Globus pallidus (tissue), 1 donor: ENCODE results near the gene HHAT.

Experiments
- DNase-seq: peaks from one replicate; pipeline ENCODE4 v3.0.0-alpha.2; 2015; ENCODE audit warnings: low spot score

HHAT gene

DNA sequence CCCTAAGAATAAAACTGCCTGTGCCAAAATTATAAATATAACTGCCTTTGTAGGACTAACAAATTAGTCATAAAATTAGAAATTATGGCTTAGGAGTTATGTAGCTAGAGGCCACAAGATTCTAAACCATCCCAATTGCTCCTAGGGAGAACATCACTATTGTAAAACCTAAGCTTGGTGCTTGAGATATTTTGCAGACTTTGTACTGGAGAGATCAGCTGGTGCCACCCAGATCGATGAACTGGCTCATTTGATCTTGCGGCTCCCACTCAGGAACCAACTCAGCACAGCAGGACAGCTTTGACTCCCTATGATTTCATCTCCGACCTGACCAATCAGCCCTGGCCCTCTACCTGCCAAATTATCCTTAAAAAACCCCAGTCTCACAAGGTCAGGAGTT lies 30.6 kb downstream of the HHAT start:
- DNase-seq: no peak

DNA sequence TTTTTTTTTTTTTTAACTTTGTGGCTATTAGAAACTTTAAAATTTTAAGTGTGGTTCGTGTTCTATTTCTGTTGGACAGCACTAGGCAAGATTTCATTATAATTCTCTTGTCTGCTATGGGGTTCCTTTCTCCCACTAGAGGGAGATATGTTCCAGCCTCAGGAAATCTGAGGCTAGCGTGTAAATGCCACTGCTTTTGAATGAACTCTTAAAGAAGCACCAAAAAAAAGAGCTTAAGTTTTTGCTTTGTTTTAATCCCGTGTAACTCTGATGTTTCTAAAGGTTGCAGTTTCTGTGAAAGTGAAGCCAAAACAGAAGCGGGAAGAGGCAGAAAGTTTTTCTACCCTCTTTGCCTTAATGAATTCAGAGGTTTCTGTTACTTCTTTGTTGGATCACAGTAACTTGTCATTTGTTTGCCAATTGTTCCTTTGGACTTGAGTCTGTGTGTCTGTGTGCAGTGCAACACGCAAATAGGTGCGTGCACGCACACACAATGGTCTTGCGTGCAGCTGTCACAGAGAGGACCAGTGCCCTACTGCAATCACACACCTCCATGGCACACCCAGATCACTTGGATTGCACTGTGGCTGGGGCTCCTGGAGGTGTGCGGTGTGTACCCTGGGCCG lies 32.3 kb downstream of the HHAT start:
- DNase-seq: peak; percentile 73

DNA sequence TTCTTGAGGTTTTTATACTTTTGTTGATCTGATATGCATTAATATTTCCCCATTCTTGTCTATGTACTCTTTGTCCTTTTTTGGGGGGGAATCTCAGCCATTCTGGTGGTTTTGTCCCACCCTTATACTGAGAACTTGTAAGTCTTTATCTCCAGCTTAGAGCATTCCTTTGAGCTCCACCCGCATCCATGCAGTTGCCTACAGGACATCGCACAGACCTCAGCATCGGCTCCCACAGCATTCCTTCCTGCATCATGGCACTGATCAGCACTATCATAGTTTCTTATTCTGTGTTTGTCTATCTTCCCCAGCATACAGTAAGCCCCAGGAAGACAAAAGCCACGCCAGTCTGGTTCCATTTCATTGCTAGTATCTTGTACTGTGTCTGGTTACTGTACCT lies 33.0 kb downstream of the HHAT start:
- DNase-seq: no peak

DNA sequence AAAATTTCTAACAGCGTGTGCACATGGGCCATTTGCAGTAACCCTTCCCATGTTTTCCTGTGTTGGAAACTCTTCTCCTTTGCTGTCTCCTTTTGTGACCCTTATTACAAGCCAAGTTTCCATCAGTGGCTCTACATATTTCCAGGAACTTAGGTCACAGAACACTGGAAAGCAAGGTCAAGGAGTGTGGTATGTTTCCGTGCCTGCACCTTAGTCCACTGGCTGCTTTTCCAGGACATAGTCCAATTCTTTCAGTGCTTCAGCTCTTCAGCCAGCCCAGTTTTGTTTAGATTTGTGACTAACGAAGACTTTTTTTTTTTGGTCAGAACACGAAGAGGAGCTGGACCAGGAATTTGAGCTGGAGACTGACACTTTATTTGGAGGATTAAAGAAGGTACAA lies 33.8 kb downstream of the HHAT start:
- DNase-seq: no peak

DNA sequence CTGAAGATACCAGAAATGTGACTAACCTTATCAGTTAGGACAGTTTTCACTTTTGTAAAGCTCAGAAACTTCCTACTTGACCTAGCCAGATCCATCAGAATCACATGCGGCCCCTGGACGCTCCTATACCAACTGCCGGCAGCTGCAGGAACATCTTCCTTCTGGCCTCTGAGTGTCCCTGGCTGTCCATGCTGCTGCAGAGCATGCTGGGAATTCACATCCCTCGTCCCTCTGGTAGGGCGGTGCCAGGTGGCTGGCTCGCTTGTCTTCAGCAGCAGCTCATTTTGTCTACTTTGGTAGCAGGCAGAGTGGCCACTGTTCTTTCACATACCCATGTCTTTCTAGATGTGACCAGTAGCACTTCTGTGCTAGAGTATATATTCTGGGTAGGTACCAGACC lies 34.4 kb downstream of the HHAT start:
- no peak for DNase-seq

DNA sequence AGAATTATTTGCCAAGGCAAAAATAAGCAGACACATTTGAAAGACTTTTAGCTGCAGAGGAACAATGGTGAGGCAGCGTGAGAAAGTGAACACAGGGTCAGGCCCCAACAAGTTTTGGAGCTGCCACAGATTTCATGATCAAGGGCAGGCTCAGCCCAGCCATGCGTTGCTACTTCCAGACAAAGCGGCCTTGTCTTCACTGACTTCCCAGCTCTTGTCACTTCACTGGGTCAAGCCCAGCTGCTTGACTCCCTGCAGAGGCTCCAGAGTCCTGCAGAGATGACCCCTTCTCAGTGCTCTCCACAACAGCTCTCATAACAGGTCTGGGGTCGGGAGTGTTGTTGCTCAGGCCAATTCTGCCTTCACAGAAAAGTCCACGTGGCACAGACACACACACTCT lies 35.8 kb downstream of the HHAT start:
- peak; percentile 89 for DNase-seq

DNA sequence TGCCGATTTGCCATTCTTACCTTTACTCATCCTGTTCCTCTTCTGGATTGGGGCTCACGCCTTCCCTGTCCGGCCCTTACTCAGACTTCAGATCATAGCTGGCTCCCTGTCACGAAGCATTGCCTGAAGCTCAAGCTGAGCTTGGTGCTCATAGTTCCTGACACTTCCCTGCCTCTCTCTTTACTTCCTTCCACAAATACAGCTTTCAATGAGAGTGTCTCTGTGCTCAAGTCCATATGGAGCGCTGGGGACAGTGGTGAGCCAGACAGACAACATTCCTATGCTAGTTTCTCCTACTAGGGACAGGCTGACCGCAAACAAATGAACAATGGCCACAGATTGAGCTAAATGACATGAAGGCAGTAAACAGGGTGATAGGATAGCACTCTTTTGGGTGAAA lies 38.1 kb downstream of the HHAT start:
- no peak for DNase-seq

DNA sequence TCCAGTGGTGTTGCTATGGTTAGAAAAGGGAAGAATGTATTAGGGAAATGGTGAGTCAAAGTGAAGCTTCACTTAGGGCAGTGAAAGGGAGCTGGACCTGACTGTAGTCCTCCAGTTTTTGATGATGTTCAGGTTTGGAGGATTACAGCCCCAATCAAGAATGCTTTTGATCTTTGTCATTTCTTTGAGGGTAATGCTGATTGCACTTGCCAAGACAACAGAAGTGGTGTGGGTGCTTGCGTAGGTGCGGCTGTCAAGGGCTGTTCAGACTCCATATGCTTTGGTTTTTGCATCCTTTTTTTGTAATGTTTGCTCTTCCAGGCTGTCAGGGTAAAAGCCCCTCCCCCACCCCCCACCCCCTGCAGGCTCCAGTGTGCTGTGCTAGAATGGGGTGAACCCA lies 38.9 kb downstream of the HHAT start:
- DNase-seq: no peak

DNA sequence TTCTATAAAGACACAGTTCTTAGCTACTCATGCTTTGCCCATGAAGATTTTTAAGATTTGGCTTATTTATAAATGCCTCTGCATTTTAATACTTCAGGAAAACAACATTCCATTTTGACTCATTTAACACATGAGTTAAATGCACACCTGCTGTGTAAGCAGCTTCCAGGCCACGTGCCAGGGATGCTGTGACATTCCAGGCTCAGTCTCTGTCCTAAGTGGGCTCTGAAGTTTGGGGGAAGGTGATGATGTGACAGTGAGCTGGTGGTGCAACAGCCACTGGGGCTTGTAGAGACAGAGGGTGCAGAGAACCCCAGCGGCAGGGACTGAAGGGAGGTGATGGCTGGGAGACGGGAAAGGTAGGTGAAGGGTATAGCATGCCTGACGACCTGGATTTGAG lies 40.7 kb downstream of the HHAT start:
- no peak for DNase-seq

DNA sequence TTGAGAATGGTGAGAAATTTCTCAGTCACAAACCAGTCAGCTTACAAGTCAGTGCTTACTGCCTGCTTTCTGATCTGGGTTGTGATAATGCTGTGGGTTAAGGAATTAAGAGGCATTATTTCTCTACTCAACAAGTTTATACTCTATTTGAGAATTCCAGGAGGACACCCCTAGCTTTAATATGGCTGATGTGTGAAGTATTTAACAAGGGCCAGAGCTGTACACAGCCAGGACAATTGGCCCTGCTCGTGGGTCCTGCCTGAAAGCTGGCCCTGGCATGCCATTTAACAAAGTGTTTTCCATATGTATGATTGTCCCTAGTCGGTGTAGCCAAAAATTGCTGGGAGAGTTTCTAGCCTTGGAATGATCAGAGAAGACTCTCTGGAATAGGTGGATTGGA lies 43.2 kb downstream of the HHAT start:
- DNase-seq: no peak

DNA sequence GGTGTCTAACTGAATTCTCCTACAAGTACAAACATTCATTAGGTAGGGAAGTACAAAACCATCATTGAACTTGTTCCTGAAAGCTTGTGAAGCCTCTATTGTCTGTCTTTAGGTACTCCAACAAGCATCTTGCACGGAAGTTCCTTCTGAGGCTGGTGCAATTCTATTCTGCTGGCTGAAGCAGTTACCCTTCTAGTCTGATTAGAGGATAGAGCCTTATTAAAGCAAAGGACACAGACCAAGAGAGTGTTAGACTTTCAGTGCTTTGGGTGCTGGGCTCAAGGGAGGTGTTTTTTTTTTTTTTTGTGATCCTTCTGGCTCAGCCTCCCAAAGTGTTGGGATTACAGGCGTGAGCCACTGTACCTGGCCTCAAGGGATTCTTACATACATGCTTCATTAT lies 43.8 kb downstream of the HHAT start:
- no peak for DNase-seq

DNA sequence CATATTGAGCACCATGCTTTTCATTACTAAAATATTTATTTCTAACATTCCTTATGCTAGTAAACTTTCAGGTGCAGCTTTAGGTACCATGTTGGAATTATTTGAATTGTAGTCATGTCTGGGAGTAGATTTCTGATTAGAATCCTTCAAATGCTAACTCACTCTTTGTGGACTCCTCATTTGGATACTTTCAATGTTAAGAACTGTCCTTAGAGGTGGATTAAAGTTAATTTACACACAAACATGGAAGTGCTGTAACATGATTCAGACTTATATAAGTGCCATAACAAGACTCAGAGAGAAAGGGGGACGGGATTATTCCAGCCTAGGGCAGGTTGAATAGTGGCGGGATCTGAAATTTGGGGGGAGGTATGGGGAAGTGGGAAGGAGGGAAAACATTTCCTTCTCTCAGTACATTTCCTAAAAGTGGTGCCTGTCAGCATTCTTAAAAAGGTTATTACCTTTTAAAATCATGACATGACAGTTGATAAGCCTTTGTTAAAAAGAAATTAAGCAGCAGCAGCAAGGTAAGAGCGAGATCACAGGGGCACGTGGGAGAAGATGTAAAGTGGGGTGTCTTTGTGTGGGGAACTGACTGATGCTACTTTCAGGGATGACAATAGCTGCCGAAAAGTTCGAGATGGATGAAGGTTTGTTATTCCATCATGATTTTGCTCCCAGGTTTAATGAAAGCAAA lies 44.4 kb downstream of the HHAT start:
- no peak for DNase-seq

DNA sequence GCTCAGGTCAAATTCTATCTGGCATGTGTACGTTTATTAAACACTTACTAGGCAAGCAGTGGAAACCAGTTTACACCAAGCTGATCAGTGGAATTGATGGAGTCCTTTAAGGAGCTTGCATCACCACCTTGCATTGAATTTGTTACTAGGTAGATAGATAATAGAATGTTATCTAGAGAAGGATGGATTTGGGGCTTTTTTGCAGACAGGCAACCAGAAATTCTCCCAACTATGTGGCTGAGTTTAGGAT lies 44.9 kb downstream of the HHAT start:
- no peak for DNase-seq

DNA sequence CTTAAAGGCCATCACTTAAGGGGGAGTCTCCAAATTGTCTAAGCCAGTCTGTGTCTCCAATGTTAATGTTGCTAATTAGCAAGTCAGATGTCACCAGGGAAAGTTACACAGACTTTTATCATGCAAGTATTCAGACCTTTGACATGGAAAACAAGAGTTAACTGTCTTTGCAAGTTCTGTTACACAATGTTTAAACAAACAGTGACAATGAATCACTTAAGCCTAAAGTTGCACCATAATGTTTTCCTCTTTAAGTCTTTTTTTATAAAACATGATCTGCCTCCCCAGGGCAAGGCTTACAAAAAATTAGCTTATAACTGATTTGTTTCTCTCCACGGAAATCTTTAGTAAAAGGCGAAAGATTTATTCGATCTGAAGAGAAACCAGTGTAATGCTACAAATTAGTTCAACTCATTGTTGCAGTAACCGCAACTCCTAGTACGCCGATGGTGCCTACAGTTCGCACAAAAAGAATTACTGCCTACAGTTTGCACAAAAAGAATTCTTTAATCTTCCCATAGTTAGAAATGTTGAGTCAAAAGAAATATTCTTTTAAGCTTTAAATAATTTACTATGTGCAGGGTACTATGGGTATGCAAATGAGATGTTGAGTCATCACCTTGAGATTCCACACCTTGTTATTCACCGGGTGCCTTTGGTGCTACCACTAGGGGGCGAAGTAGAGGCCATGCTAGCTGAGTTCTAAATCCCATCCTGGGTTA lies 45.3 kb downstream of the HHAT start:
- peak; percentile 22 for DNase-seq

DNA sequence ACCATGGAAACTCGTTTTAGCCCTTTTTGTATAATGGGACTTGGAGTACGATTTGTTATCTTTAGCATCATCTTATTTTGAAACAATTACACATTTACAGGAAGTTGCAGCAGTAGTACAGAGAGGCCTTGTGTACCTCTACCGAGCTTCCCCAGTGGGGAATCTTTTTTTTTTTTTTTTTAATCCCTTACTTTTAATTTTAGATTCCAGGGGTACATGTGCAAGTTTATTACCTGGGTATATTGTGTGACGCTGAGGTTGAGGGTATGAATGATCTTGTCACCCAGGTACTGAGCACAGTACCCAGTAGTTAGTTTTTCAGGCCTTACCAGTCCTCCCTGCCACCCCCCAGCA lies 45.9 kb downstream of the HHAT start:
- no peak for DNase-seq

DNA sequence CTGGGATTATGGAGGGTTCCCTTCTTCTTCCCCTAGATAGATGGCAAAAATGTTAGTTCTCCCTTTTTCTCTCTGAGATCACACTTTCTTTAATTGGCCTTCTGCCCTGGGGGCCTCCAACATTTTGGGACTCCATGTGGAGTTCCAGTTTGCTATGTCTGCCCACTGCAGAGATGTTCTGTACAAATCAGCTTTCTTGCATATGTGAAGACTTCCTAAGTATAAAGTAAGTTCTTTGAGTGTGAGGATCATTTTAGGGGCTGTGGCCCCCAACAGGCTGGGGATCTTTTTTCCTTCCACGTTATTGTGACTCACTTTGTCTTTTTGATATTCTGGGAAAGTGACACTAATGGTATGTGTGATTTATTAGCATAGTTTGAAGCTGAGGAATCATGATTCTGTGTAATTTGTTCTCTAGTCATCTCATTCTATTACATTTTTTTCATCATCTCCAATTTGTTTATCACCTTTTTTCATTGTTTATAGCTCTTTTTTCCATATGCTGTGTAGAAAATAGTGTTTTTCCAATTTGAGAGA lies 48.2 kb downstream of the HHAT start:
- no peak for DNase-seq

DNA sequence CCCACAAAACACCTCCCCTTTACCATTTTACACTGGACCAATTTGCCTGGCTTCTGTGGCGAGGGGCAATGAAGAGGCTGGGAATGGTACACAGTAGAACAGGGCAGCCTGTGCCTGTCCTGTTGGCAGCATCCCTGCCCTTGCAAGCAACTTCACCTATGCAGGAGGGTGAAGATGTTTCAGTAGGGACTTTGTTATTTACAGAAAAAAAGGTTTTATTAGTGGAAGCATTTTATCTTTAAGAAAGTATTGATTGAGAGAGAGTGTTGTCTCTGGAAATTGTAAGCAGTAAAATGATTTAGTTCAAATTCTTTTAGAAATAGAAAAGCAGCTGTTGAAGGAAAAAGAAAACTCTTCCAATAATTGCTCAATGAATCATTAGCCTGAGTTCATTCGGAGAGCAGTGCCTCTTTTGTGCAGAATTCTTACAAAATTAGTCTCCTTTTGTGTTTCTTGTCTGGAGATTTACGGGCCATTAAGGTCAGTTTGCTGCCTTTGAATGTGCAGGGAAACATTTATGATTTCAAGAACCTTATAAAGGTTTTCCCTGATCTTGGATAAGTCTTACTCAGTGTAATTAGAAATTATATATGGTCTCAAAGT lies 49.1 kb downstream of the HHAT start:
- DNase-seq: no peak

DNA sequence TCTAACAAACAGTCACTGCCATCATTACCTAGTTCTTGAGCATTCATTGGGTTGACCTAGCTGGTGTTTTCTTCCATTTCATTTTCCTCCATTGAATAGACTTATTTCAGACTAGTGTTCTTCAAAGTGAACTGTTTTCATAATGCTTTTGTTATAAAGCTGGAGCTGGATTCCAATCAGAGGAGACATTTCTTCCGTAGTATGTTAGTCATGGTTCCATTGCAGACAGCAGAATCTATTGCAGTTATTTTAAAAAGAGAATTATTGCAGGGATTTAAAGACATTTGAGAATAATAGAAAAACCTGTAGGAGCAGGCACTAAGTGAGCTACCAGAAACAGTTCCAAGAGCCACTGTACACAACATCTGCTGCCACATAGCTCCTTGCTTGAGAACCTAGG lies 50.0 kb downstream of the HHAT start:
- DNase-seq: no peak

DNA sequence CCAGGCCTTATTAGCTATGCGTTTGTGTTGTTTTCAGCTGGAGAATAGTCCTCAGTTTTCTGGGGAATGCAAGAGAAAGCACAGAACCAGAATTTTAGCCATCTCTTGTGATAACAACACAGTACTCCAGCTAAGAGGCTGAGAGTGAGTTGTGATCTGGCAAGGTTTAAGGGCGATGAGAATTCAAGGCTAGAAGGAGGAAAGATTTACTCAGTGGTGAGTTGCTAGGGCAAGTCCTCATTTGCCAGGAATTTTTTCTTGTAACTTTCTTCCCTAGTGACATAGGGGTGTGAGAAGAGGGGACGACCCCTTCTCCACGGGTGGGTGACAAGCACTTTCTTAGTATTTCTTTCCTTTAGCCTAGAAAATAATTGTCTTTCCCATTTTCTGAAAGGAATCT lies 53.2 kb downstream of the HHAT start:
- DNase-seq: no peak

DNA sequence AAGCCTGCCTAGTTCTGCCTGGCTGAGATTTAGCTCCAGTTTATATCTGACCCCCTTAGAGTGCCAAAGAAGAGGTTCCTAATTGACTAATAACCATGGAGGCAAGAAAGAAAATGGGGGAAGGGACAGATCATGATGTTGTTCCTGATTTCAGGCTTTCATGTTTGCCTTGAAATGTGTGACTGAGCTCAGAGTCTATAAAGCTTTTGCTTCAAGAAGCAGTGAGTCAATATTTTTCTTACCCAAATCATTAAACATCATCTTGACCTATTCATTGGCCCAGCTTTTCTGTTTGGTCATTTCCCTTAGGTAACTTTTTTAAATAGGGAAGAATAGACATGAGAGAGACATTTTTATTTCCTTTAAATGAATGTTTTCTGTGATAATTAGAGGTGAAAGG lies 55.9 kb downstream of the HHAT start:
- no peak for DNase-seq

DNA sequence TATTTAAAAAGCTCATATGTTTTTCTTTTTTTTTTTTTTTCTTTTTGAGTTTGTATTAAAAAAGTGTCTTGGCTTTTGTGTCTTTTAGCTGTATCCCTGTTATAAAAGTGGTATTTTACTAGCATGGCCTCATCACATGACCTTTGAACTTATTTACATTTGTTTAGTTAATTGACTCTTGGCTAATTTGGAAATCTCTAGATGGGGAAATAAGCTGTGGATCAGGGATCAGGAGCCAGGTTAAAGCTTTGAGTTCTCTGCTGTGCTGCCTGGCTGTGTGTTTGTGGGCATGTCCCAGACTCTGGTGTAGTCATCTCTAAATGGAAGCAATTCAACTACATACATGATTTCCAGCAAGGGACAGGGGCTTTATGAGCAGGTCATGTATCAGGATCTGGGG lies 56.5 kb downstream of the HHAT start:
- no peak for DNase-seq

DNA sequence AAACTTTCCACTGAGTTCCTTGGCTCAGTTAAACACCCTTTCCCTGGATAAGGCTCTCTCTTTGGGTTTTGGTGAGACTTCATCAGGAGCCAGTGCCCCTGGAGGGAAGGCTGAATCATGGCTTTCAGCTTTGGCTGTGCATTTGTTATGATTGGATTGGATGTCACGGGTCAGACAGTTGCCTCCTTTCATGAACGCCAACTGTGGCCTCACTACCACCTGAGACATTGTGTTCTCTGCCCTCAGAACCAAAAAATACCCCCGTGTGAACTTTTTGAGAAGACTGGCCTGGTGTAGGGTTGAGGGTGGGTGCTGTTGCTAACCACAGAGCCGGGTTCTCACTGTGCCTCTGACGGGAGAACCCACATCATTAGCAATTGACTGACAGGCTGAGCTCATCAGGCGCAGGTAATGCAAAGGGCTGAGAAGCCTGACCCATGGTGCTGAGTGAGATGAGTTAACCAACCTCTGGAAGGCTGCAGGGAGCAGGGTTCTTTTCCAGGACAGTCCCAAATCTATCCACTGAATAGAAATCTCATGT lies 65.6 kb downstream of the HHAT start:
- peak; percentile 12 for DNase-seq

DNA sequence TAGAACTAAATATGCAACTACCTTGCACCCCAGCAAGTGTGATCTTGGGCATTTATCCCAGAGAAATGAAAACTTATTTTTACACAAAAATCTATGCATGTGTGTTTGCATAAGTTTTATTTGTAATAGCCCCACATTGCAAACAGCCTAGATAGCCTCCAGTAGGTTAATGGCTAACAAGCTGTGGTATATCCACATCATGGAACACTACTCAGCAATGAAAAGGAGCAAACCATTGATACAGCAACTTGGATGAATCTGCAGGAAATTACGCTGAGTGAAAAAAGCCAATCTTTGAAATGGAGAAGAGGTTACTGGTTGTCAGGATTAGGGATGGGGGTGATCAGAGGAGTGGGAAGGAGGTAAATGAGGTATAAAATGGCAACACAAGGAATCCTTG lies 67.8 kb downstream of the HHAT start:
- no peak for DNase-seq
